Astrocyte of the spinal cord (primary cell): Measurements from ENCODE around the gene KCNK7.
A peak's percentile ranks its signal among the peaks of the same experiment; 100 is the strongest.

Source experiments
- DNase-seq: peaks from one replicate; pipeline ENCODE4 v3.0.0; 2011; ENCODE audit warnings: low read depth, low spot score
- H3K4me3 ChIP-seq: 2 replicates; pipeline ENCODE4 v1.5.1; 2011; ENCODE audit warnings: low read depth, mild to moderate bottlenecking, low read length, moderate library complexity
- in situ Hi-C: cut with HindIII; loops from 2 replicates; pipeline ENCODE4 v1.10.0; 2017; ENCODE audit warnings: low sequenced_read_pairs
- TF ChIP-seq, protein P1 (sequence below): IDR thresholded peaks from 2 replicates; pipeline ENCODE4 v1.5.1; 2012; ENCODE audit warnings: low read depth, mild to moderate bottlenecking, low read length, inconsistent platforms

Gene KCNK7

DNA sequence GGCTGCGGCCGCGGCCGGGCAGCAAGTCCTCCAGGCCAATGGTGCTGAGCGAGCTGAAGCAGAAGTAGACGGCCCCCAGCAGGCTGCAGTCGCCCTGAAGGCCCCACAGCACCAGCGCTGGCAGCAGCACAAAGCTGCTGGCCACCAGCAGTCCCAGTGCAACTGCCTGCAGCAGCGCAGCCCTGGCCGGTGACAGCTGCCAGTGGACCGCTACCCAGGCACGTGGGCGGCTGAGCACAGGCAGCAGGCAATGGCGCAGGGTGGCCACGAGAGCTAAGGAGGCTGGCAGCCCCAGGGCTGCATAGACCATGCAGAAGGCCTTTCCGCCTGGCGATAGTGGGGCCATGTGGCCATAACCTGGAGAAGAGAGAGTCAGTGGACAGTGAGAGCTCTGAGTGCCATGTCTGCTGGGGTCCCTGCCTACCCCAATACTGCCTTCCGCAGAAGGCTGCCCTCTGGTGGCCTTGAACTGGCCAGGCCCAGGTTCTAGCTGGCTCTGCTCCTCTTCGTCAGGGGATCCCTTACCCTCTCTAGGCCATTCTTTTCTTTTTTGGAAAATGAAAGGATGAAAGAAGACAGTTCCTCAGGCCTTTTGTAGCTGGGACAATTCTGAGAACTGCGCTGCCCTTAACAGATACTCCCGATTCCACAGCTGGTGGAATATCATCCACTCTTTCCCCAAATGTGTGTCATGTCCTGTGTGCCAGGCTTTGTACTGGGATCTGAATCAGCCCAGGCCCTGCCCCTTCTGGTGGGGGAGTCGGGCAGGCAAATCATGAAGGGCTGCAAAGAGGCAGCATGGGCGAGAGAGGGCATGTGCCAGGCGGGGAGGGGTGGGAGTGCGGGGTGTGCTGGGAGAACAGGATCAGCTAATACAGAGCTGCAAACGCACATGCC lies 1.8 kb downstream of the KCNK7 start:
- in situ Hi-C loops = no loop called here
- no peak overlapping the region for H3K4me3 ChIP-seq
- TF ChIP-seq, protein P1, sequence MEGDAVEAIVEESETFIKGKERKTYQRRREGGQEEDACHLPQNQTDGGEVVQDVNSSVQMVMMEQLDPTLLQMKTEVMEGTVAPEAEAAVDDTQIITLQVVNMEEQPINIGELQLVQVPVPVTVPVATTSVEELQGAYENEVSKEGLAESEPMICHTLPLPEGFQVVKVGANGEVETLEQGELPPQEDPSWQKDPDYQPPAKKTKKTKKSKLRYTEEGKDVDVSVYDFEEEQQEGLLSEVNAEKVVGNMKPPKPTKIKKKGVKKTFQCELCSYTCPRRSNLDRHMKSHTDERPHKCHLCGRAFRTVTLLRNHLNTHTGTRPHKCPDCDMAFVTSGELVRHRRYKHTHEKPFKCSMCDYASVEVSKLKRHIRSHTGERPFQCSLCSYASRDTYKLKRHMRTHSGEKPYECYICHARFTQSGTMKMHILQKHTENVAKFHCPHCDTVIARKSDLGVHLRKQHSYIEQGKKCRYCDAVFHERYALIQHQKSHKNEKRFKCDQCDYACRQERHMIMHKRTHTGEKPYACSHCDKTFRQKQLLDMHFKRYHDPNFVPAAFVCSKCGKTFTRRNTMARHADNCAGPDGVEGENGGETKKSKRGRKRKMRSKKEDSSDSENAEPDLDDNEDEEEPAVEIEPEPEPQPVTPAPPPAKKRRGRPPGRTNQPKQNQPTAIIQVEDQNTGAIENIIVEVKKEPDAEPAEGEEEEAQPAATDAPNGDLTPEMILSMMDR = peak; percentile 79
- no peak for DNase-seq

DNA sequence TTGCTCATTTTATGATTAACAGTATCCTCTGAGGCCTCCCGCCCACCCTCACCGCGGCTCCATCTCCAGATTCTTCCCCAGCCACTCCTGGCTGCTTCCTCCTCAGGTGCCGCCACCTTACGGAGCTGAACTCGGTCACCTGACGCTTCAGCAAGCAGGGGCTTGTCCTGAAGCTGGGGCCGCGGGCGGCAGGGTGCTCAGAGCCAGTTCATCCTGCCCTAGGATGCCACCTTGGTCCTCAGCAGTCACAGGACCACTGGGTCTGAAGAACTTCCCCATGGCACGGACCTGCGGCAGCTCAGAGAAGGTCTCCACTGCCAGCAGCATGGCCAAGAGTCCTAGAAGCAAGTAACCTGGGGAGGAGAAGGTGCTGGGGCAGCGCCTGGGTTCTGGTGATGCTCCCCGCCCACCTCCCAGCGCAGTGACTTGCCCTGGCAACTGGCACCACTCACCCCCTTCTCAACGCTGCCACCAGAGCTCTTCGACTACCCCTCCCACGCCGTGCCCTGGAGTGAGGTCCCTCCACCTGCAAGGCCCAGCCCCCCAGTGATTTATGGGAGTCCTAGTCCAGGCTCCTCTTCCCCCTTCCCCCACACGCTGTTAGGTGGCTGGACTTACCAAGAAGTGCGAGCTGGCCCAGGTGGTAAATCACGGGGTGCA lies 2.6 kb downstream of the KCNK7 start:
- TF ChIP-seq, protein P1 = no peak
- no peak for DNase-seq
- in situ Hi-C loops = no loop called here
- H3K4me3 ChIP-seq = no peak overlapping the region

DNA sequence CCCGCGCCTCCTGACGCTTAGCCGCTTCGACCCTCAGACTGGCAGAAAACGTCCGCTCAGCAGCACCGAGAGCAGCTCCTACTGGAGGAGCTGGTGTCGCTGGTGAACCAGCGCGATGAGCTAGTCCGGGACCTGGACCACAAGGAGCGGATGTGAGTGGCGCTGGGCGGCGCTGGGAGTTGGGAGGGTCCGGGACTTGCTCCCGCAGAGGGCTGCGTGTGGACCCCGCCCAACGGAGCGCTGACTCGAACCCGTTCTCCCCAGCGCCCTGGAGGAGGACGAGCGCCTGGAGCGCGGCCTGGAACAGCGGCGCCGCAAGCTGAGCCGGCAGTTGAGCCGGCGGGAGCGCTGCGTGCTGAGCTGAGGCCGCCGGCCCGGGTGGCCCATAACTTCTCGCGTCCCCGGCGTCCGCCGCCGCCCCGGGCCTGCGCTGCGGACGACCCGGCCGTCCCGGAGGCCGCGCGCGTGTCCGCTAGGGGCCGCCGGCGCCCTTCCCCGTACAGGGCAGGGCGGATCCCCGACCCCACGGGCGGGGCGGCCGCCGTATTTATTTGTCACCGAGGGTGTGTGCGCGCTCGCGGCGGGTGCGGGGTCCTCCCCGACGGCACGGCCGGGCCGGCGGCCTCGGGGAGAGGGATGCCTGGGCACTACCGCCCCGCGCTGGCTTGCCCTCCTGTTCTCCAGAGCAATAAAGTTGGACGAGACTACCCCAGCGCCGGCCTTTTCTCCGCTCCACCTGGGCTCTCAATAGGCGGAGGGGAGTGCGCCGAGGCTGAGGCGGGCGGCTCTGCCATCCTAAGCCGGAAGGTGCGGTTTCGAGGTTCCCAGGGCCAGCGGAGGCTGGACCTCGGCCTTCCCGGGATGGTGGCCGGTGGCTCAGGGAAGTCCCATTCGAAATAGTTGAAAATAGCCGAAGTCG lies 3.4 kb downstream of the KCNK7 start:
- DNase-seq = peak; percentile 83
- TF ChIP-seq, protein P1 = peak; percentile 18
- peak overlapping the region; percentile 22 for H3K4me3 ChIP-seq
- in situ Hi-C loops = no loop called here

DNA sequence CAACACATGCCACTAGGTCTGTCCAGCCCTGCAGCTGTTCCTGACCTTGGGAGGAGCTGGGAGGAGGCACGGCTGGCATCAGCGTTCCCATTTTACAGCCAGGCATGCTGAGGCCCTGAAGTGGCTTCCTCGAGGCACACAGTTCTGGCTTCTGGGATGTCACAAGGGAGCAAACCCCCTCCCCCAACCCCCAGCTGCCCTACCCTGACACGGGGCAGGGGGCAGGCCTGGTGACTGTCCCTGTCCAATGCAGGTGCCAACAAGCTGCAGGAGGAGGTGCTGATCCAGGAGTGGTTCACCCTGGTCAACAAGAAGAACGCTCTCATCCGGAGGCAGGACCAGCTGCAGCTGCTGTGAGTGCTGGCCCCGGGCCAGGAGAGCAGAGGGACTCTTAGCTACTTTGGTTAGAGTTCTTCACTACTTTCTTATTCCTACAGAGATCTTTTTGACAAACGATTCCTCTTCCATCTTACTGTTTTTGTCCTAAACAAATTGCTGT lies 5.3 kb downstream of the KCNK7 start:
- no peak for DNase-seq
- in situ Hi-C loops = no loop called here
- TF ChIP-seq, protein P1 = no peak
- no peak overlapping the region for H3K4me3 ChIP-seq

DNA sequence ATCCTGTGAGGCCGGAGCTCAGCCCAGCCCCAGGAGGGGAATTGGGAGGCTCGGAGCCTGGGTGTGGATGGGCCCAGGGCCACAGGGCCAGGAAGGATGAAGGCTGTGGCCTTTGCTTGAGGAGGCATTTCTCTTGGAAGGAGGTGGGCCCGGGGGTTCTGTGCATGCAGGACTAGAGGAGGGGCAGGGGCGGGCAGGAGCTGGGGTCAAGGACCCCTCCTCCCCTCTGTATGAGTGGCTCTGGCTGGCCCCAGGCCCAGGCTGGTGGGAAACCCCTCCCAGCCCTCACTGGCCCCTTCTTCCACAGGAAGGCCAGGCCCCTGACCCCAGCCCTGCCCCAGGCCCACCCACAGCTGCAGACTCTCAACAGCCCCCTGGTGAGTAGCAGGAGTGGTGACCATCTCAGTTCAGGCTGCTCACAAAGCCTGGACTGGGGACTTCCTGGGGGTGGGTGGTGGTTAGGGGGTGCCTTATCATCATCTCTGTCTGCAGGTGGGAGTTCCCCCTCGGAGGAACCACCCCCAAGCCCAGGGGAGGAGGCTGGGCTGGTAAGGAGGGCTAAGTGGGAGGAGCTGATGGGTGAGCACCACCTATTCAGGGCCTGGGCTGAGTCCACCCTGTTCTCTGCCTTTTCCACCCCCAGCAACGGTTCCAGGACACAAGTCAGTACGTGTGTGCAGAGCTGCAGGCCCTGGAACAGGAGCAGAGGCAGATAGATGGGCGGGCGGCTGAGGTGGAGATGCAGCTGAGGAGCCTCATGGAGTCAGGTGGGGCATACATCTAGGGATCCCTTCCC lies 6.0 kb downstream of the KCNK7 start:
- no peak overlapping the region for H3K4me3 ChIP-seq
- TF ChIP-seq, protein P1 = no peak
- in situ Hi-C loops = no loop called here
- DNase-seq = no peak
